Progenitor cell of endocrine pancreas (in vitro differentiated cells): ENCODE measurements around the gene LCN9. TPM values are rescaled to one million over a fixed set of nuclear protein-coding genes. Genes with fewer than 3 reads are reported as not detected.

Experiments used
- DNase-seq: peaks from one replicate; pipeline ENCODE4 v3.0.0; 2021; ENCODE audit warnings: low spot score; ENCODE audit not compliant: unreplicated experiment
- H3K27ac Mint-ChIP-seq: 2 replicates; pipeline ENCODE4 v1.8.0; 2021; ENCODE audit warnings: mild to moderate bottlenecking, moderate library complexity, mixed read lengths
- H3K27me3 Mint-ChIP-seq: 2 replicates; pipeline ENCODE4 v1.8.0; 2021; ENCODE audit warnings: mixed read lengths
- H3K36me3 Mint-ChIP-seq: 2 replicates; pipeline ENCODE4 v1.8.0; 2022; ENCODE audit warnings: mixed read lengths; ENCODE audit not compliant: insufficient read depth
- H3K4me1 Mint-ChIP-seq: 2 replicates; pipeline ENCODE4 v1.8.0; 2021; ENCODE audit warnings: low read depth, mixed read lengths
- H3K4me3 Mint-ChIP-seq: 2 replicates; pipeline ENCODE4 v1.8.0; 2021; ENCODE audit warnings: low read depth, mild to moderate bottlenecking, moderate library complexity, mixed read lengths
- H3K9me3 Mint-ChIP-seq: 2 replicates; pipeline ENCODE4 v1.8.0; 2021; ENCODE audit warnings: low read depth, mixed read lengths
- CTCF ChIP-seq: fragments of 200-600 bp; sonication (generic); IDR thresholded peaks from one replicate; pipeline ENCODE4 v1.5.0; 2021; ENCODE audit warnings: antibody characterized with exemption, mild to moderate bottlenecking; ENCODE audit not compliant: unreplicated experiment
- total RNA-seq: library from RNA; stranded (reverse); gene quantifications from 2 replicates; pipeline ENCODE4 v1.2.1, GENCODE V29; 2021

Gene LCN9
- total RNA-seq, 1 donor from 2014 or later, result 0.57 TPM

- no peak for DNase-seq
- no peaks in the 10 kb centered on the region for H3K36me3 Mint-ChIP-seq
- no peak for TF ChIP-seq CTCF
- H3K4me1 Mint-ChIP-seq, result no peaks in the 10 kb centered on the region
- H3K27me3 Mint-ChIP-seq, result peaks cover 68% of the 10 kb centered on the region
- H3K27ac Mint-ChIP-seq, result no peak overlapping the region
- no peaks in the 10 kb centered on the region for H3K9me3 Mint-ChIP-seq
- no peak overlapping the region for H3K4me3 Mint-ChIP-seq
Observed at GRCh38 chr9:135711391-135711790, 48.3 kb downstream of the LCN9 start.

GRCh38 chr9:135711881-135712280, 48.8 kb downstream of the LCN9 start:
- no peak for TF ChIP-seq CTCF
- no peaks in the 10 kb centered on the region for H3K36me3 Mint-ChIP-seq
- no peak overlapping the region for H3K27ac Mint-ChIP-seq
- peaks cover 73% of the 10 kb centered on the region for H3K27me3 Mint-ChIP-seq
- no peak overlapping the region for H3K4me3 Mint-ChIP-seq
- DNase-seq, result no peak
- H3K4me1 Mint-ChIP-seq, result no peaks in the 10 kb centered on the region
- H3K9me3 Mint-ChIP-seq, result no peaks in the 10 kb centered on the region

- Mint-ChIP-seq H3K27ac (no peak overlapping the region), H3K4me1 (no peaks in the 10 kb centered on the region), H3K27me3 (peaks cover 75% of the 10 kb centered on the region), H3K36me3 (no peaks in the 10 kb centered on the region), H3K4me3 (peak overlapping the region; percentile 48), H3K9me3 (no peaks in the 10 kb centered on the region)
- no peak for DNase-seq
- no peak for TF ChIP-seq CTCF
Observed at GRCh38 chr9:135712613-135713295, 49.6 kb downstream of the LCN9 start.

GRCh38 chr9:135714242-135715055, 51.3 kb downstream of the LCN9 start:
- TF ChIP-seq CTCF, result no peak
- Mint-ChIP-seq H3K36me3 (no peaks in the 10 kb centered on the region), H3K4me3 (no peak overlapping the region), H3K9me3 (no peaks in the 10 kb centered on the region), H3K27me3 (peaks cover 63% of the 10 kb centered on the region), H3K4me1 (no peaks in the 10 kb centered on the region), H3K27ac (no peak overlapping the region)
- DNase-seq, result peak; percentile 64

GRCh38 chr9:135715056-135715595, 52.0 kb downstream of the LCN9 start:
- TF ChIP-seq CTCF, result no peak
- no peaks in the 10 kb centered on the region for H3K36me3 Mint-ChIP-seq
- no peaks in the 10 kb centered on the region for H3K4me1 Mint-ChIP-seq
- peaks cover 56% of the 10 kb centered on the region for H3K27me3 Mint-ChIP-seq
- no peak overlapping the region for H3K4me3 Mint-ChIP-seq
- no peaks in the 10 kb centered on the region for H3K9me3 Mint-ChIP-seq
- no peak overlapping the region for H3K27ac Mint-ChIP-seq
- no peak for DNase-seq
